NCI-H1105 treated with DMSO at 0.1 percent for 48 hours (cell line): ENCODE measurements around the gene ZNF396.
A peak's percentile ranks its signal among the peaks of the same experiment; 100 is the strongest.

ENCODE experiments used
- DNase-seq: peaks from one replicate; lab custom pipeline; 2025; lab: John Stamatoyannopoulos, UW

ZNF396 gene

GRCh38 chr18:35376742-35377695 lies at the start of gene ZNF396:
ZNF396 (minus strand) TSS chr18:35377337; CDS start chr18:35374292, 3,045 bp downstream.
- peak; percentile 76 for DNase-seq

DNA sequence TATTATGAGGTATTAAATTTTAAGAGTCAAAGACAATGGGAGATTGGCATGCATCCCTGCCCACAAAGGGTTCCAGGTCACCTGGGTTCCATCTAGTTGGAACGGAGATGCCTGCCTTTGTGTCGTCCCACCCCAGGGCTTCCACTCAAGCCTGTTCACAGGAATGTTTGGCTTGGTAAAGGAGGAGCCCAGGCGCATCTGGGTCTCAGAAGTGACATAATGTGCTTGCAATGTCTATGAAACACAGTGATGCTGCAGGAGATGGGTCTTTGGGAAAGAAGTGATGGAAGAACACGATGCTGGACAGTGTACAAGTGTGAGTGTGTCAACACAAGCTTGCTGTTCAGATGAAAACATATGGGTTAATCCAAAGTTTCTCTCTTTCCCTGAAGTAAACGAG lies 49.6 kb upstream of the ZNF396 start:
- no peak for DNase-seq

DNA sequence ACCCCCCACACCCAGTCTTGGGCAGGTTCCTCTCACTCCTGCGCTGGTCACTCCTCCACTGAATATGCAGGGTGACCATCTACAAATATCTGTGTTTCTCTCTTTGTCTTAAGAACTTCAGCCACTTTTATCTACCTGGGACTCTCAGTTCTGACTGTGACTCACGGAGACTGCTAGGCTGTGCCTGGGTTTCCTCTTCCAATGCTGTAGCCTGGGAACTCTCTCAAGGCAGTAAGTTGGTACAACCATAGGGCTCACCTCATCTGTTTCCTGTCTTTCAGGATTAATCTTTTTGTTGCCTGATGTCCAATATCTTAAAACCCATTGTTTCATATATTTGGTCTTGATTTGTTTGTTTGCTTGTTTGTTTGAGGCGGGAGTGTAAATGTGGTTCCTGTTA lies 47.2 kb upstream of the ZNF396 start:
- DNase-seq = no peak

DNA sequence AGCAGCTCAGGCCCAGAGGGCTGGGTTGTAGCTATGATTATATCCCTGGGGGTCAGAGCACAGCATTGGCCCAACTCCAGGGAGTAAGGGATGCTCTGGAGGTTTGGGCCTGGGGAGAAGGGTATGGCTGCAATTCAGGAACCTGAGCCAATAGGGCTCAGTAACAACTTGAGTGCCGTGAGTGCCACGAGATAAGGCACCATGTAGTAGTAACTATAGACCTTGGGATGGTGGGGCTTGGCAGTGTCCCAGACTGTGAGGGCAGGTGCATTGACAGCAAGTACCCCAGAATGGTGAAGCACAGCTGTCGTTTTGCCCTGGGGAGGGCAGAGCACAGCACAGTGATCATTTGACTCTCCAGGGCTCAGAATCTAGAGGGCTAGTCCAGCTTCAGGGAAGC lies 45.1 kb upstream of the ZNF396 start:
- peak; percentile 6 for DNase-seq

DNA sequence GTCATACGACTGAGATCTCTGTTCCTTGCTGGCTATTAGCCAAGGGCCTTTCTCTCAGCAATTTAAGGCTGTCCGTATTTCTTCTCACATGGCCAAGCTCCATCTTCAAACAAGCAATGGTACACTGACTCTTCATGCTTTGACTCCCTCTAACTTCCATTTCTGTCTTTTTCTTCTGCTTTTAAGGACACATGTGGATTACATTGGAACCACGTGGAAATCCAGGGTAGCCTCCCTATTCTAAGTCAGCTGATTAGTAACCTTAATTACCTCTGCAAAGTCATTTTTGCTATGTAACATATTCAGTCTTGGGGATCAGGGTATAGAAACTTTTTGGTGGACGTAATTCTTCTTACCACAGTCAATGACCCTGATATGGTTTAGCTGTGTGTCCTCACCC lies 41.5 kb upstream of the ZNF396 start:
- DNase-seq = no peak

DNA sequence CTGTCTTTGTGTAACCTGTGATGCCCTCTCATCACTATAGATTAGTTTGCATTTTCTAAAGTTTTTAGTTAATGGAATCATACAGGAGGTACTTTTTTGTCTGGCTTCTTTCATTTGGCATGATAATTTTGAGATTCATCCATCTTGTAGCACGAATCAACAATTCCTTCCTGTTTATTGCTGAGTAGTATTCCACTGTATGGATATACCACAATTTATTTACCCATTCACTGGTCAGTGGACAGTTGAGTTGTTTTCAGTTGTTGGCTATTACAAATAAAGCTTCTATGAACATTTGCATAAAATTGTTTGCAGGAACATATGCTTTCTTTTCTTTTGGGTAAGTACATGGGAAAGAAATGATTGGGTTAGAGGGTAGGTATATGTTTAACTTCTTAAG lies 40.1 kb upstream of the ZNF396 start:
- DNase-seq = no peak

GRCh38 chr18:35415511-35416073 lies 38.5 kb upstream of the ZNF396 start:
- no peak for DNase-seq

- DNase-seq = no peak
Measured at GRCh38 chr18:35413163-35413511, 36.0 kb upstream of the ZNF396 start.

- no peak for DNase-seq
Measured at GRCh38 chr18:35411625-35412351, 34.7 kb upstream of the ZNF396 start.

GRCh38 chr18:35410561-35410960 lies 33.4 kb upstream of the ZNF396 start:
- DNase-seq = no peak

GRCh38 chr18:35409911-35410310 lies 32.8 kb upstream of the ZNF396 start:
- no peak for DNase-seq

DNA sequence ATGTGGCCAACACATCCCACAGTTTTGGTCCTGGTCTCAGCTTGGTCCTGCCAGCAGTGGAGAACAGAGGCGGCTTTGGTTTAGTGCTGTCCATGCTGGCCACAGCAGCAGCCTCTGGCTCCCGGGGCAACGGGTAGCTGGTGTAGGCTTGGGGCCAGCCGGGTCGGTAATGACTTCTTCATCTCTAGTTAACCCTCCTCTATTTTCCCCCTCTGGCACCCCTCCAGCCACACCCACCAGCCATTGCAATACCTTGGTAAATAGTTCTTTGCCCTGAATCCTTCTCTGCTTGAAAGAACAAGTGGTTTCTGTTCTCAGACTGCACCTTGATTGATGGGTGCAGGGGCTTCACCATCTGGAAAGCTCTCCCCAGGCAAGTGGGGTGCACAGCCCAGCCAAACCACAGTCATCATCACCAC lies 31.7 kb upstream of the ZNF396 start:
- no peak for DNase-seq

DNA sequence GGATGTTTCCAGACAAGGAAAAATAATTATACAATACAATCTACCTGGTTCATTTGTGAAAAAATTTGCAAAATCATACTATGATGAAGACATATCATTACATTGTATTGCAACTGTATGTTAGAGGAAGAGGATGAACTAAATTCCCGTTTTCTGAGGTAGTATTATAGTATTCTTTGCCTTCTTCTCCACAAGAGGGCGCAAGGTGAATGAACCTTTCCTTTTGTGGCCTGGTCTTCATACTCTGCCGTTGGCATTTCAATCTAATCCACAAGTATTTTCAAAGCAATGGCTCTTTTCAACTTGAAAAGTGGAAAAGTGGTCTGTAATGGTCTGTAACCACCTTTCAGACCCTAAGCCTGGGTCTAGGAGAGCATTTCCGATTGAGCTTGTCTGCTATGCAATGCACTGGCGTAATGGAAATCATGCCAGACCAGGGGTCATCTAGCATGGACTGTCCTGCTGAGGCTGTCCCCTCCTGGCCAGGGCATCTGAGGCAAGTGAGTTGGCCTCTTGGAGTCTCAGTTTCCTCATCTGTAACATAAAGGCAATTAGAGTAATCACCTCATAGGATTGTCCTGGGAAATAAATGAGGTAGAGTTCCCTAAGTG lies 30.8 kb upstream of the ZNF396 start:
- DNase-seq = peak; percentile 75

DNA sequence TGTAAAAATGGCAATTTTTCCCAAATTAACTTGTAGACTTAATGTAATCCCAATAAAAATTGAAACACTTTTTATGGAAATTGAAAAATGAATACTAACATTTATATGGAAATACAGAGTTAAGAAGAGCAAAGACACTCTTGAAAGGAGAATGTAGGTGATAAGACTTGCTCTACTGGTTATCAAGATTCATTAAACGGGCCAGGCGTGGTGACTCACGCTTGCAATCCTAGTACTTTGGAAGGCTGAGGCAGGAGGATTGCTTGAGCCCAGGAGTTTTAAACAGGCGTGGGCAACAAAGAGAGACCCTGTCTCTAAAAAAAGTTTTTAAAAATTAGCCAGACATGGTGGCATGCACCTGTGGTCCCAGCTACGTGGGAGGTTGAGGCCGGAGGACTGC lies 29.5 kb upstream of the ZNF396 start:
- no peak for DNase-seq

- no peak for DNase-seq
Measured at GRCh38 chr18:35397976-35398375, 20.8 kb upstream of the ZNF396 start.

DNA sequence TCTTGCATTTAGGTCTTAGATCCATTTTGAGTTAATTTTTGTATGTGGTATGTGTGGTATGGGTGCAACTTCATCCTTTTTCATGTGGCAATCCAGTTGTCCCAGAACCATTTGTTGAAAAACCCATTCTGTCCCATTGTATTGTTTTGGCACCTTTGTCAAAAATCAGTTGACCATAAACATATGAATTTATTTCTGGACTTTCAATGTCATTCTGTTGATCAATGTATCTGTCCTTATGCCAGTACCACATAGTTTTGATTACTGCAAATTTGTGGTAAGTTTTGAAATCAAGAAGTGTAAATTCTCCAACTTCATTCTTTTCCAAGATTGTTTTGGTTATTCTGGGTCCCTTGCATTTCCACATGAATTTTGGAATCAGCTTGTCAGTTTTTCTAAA lies 16.6 kb upstream of the ZNF396 start:
- DNase-seq = no peak

DNA sequence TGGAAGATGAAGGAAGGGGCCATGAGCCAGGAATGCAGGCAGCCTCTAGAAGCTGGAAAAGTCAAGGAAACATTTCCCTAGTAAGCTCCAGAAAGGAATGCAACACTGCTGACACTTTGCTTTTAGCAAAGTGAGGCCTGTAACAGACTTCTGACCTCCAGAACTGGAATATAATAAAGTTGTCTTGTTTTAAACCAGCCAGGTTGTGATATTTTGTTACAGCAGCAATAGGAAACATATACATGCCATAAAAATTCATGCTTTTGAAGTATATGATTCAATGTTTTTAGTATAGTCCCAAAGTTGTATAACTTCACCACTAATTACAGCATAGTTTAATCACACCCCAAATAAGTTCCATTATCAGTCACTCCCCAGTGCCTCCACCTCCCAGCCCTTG lies 15.2 kb upstream of the ZNF396 start:
- DNase-seq = no peak

GRCh38 chr18:35390951-35391700 lies 14.0 kb upstream of the ZNF396 start:
- no peak for DNase-seq

DNA sequence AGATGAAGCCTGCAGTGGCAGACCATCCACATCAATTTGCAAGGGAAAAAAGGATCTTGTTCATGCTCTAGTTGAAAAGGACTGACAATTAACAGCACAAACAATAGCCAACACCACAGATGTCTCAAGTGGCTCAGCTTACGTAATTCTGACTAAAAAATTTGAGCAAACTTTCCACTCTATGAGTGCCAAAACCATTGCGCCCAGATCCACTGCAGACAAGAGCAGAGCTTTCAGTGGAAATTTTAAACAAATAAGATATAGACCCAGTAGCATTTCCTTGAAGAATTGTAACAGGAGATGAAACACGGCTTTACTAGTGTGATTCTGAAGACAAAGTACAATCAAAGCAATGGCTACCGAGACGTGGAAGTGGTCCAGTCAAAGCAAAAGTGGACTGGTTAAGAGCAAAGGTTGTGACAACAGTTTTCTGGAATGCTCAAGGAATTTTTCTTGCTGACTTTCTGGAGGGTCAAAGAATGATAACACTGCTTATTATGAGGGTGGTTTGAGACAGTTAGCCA lies 12.0 kb upstream of the ZNF396 start:
- no peak for DNase-seq

DNA sequence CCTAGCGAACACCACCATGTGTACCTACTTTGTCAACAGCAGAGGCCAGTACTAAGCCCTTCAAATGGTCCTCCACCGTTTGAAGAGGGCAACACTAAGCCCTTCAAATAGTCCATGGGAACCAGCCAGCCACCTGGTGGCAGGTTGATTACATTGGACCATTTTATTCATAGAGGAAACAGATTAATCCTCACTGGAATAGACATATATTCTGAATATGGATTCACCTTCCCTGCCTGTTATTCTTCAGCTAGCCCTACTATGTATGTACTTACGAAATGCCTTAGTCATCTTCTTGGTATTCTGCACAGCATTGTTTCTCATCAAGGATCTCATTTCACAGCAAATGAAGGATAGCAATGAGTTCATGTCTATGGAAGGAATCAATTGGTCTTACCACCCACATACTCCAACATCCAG lies 10.0 kb upstream of the ZNF396 start:
- DNase-seq = peak; percentile 23

GRCh38 chr18:35386600-35387100 lies 9.5 kb upstream of the ZNF396 start:
- DNase-seq = peak; percentile 67
